HUDEP-2 (cell line): ENCODE data around the gene DNAJA3.
A peak's percentile ranks its signal among the peaks of the same experiment; 100 is the strongest.

Source experiments
- DNase-seq, 76 experiments: peaks; one replicate each; lab custom pipeline; 2025; ENCODE audit not compliant: unreplicated experiment in 76 of 76; lab: John Stamatoyannopoulos, UW

DNAJA3 gene

DNA sequence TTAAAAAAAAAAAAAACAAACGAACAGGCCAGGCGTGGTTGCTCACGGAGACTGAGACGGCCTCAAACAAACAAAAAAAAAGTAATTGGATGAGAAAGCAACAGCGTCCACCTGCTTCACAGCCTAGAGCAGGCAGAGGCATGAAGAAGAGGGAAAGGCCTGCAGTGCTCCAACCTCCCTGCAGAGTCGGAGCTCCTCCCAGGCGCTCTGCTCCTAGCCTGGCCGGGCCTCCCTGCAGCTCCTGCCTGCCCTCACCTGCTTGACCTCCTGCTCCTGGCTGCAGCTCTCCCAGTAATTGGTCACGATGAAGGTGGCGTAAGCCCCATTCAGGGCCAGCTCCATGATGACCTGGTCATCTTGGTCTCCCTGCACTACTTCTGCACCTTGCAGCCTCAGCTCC lies 43.3 kb downstream of the DNAJA3 start:
- no peak for DNase-seq

DNA sequence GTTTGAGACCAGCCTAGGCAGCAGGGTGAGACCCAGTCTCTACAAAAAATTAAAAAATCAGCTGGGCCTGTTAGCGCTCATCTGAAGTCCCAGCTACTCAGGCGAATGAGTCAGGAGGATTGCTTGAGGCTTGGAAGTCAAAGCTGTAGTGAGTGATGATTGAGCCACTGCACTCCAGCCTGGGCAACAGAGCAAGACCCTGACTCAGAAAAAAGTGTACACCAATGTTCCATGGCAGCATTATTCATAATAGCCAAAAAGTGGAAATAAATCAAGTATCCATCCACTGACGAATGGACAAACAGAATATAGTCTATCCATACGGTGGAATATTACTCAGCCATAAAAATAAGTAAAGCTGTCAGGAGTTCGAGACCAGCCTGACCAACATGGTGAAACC lies 46.2 kb downstream of the DNAJA3 start:
- DNase-seq = no peak

DNA sequence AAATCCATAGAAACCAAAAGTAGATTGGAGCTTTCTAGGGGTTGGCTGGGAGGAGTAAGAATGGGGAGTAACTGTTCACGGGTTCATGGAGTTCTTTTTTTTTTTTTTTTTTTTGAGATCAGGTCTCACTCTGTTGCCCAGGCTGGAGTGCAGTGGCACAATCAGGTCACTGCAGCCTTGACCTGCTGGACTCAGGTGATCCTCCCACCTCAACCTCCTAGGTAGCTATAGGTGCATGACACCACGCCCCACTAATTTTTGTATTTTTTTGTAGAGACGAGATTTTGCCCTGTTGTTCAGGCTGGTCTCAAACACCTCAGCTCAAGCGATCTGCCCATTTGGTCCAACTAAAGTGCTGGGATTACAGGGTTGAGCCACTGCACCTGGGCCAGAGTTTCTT lies 47.2 kb downstream of the DNAJA3 start:
- no peak for DNase-seq

DNA sequence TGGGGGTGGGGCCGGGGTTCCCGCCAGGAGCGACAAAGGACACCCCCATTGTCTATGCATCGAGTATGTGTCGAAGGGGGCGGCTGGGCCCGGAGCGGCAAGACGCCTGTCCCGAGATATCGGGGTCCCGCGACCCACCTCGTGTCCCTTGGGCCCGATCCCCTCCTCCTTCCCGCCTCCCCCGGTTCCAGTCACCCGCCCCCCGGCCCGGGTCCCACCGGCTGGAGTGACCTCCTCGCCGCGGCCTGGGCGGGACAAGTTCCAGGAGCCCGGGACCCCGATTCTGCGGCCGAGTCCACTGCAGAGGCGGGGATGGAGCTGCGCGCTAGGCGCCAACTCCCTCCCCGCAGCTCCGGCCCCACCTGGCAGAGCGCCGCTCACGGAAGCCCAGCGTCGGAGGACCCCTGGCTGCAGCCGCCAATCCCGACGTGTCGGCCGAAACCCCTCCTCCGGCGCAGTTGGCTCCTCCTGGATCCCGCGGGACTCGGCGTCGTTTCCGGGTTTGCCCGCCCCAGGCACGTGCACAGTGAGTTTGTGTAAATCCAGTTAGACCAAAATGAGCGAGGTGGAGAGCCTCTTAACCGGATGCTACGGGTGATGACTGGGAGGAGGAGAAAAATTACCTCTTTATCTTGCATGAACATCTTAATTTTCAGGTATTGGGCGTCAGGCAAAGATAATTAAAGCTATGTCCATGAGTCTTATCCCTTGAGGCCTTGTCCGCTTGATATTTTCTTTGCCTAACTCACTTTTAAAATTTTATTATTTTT lies 48.7 kb downstream of the DNAJA3 start, which contains the start of gene NMRAL1:
NMRAL1 (minus strand) TSS at position 434 of the 770 bp plus-strand sequence. CDS start 493 bp downstream, outside the sequence.
- peak; percentile 21 to 94 (median 88) for DNase-seq

DNA sequence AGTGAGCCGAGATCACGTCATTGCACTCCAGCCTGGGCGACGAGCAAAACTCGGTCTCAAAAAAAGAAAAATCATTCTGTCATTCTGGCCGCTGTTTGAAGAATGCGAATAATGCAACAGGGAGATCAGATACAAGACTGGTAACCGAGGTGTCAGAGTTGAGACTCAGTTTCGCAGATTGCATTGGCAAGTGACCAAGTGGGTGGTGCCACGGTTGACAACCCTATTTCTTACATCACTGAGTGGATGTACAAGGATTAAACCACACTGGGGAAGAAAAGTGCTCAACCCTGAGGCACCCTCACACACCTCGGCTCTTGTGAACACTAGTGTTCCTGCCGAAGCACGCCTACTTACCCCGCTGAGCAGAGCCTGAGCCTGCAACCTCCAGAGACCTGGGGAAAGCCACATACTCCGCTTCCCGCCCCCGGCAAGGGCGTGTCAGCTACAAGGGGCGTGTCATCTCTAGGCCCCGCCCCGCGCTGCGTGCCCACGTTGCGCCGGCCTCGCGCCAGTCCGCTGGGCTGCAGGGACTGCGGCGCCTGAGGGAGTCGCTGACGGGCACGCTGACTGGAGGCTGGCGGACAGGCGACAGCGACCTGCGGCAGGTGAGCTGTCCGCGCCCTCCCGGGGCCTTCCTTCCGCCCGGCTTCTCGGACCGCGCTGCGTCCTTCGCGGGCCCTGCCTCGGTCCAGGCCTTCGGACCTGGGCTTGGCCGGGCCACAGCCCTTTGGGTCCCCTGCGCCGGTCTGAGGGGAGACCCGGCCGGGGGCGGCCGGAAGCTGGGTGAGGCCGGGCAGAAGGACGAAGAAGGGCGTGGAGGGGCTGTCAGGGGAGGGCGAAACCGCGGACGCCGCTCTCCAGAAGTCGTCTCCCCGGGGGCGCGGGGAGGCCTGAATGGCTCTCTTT lies 50.5 kb downstream of the DNAJA3 start, which contains the start of gene HMOX2:
HMOX2 (plus strand) TSS at position 519 of the 909 bp plus-strand sequence. CDS start 29,127 bp downstream, outside the sequence.
- DNase-seq = peak; percentile 33 to 97 (median 87)

DNA sequence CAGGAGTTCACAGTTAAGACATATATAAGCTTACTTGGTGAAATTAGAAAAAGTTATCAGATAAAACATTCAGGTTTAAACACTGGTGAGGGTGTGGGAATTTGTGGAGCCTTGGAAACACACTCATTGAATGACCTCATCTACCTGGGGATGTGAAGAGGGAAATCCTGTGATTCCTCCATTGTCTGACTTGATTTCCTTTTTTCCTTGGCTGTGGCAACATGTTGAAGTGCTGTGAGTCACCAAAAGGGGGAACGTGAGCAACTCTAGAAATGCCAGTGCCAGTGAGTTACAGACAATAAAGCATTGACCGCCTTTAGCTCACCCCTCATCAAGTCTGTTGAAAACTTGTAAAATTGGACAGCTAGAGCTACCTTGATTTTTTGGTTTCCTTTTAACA lies 52.3 kb downstream of the DNAJA3 start:
- DNase-seq = peak in 4 of 76 experiments; percentile 3 to 17 (median 9)

DNA sequence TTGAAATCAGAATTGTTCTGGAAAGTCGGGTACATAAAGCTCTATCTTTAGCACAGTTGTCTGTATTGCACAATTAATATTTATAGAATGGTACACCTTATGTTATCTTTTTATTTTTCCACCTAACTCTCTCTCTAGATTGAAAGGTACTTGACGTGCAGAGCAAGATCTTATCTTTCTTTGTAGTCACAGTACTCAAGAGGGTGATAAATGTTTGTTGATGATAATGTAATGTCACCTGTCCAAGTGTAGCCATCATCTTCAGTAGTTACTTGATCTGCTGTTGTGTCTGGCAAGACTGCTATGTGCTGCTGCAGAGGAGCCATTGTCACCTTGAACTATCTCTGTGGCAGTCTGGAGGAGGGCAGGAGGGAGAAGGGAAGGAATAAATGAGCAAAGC lies 55.9 kb downstream of the DNAJA3 start:
- no peak for DNase-seq

DNA sequence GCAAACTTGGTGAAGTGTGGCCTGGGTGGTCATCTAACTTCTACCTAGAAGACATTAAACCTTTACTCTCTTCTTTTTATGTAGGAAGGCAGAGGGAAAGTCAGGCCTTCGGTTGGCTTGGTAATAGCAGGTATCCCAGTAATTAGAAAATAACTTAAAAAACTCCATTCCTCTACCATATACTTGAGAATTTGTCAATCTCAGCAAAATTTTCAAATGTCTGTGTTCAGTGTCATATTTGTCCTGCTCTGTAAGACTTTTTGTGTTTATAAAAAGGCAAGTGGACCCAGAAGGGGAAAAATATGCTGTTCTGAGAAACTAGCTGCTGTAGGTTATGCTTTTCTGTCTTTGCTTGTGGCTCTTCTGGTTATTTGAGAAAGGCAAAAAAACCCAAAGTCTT lies 56.3 kb downstream of the DNAJA3 start:
- DNase-seq = no peak

DNA sequence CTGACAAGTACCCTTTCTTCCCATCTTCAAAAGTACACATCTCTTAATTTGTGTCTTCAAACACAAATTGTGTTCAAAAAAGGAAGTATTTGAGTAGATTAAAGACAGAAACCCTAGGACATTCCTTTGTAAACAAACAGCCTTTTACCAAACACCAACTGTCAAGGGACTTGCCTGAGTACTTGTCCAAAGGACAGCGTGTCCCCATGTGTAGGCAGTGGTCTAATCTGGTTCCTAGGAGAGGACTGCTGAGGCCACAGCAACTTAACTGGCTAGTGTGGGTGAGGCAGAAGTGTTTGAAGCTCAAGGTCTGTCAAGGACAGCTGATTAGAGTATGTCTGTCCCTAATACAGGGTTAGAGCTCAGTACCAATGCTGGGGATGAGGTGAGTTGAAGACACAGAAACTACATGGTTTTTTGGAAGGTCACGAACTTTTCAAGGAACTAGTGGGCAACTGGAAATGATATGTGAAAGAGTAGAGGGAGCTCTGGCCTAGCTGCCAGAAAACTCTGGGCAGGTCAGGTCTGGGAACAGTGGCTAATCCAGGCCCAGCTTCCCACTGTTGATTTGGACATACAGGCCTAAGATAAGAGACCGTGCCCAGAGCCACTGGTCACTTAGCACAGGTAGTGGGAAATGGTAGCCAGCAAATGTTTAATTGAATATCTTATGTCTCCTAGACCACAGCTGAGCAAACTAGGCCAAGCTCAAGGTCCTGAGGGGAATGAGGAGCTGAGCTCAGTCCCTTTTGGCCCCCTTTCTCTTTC lies 60.6 kb downstream of the DNAJA3 start:
- DNase-seq = peak in 2 of 76 experiments; percentile 5 to 26

DNA sequence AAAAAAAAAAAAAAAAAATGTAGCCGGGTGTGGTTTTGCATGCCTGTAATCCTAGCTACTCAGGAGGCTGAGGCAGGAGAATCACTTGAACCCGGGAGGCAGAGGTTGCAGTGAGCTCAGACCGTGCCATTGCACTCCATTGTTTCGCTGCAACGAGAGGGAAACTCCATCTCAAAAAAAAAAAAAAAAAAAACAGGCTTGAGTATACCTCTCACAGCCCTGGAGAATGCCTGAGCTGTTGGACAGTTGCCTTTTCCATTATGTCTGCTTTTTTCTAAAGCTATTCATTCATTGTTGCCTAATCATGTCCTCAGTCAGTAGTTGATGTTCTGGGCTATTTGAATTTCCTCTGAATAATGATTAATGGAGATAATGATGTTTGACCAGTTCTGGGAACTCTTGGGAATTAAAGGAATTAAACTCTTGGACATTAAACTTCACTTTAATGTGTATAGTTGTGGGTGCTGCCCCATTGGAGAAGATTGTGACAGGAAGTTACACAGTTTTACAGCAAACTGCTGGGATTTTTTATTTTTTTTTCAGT lies 62.4 kb downstream of the DNAJA3 start:
- DNase-seq = no peak

DNA sequence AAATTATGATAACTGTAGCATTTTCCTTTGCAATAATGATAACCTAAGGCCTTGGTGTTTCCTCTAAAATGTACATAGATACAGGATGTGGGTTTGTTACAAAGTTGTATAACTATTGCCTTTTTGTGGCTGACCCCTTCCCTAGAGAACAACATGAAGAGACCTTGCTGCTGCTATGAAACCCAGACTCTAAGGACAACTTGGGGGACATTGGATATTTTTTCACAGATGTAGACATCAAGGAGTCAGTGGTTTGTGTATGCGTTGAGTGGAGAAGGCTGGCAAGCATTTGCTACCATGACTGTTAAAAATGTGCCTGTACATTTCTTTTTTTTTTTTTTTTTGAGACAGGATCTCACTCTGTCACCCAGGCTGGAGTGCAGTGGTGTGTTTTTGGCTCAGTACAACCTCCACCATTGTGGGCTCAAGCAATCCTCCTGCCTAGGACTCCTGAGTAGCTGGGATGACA lies 62.9 kb downstream of the DNAJA3 start:
- DNase-seq = no peak

DNA sequence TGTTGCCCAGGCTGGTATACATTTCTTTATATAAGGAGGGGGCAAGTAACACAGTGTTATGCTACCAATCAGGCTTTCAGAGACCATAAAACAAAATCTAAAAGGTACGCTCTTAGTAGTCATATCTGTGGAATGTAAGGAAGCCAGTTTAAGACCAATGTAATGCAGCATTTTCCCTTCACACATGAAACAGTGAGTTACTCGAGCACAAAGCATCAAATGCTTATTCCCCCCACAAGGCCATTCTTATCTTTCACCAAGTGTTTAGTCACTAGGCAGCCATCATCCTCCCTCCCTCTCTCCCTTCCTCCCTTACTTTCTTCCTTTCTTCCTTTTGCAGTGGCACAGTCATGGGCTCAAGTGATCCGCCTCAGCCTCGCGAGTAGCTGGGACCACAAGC lies 63.4 kb downstream of the DNAJA3 start:
- no peak for DNase-seq

DNA sequence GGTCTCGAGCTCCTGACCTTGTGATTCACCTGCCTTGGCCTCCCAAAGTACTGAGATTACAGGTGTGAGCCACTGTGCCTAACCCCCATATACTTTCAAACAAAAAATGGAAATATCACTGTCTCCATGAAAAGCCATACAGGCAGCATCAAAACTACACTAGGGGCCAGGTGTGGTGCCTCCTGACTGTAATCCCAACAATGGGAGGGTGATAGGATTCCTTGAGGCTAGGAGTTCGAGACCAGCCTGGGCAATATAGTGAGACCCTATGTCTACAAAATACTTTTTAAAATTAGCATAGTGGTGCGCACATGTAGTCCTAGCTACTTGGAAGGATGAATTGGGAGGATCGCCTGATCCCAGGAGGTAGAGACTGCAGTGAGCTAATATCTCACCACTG lies 66.2 kb downstream of the DNAJA3 start:
- no peak for DNase-seq

DNA sequence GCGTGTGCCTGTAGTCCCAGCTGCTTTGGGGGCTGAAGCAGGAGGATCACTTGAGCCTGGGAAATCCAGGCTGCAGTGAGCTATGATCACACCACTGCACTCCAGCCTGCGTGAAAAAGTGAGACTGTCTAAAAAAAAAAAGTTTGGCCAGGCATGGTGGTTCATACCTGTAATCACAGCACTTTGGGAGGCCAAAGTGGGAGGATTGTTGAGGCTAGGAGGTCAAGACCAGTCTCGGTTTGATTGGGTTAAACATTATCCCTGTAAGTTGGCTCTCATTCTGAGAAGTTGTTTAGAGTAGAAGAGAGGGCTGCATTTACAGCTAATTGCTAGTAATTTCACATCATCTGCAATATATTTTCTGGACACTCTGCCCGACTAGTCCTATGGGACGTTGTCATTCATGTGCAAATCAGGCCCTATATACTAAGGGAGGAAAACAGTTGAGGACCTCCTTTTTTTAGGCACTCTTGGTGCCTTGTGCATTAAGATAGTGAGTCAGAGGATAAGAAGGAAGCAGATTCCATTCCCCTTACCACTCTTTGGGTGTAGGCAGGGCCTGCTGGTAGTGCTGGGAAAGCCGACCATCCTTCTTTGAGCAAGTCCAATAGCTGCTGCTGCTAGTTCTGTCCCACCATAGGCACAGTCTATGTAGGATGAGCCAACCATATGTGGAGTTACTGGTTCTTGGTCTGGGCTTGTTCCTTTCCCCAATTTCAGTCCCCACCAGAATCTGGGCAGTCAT lies 69.2 kb downstream of the DNAJA3 start:
- no peak for DNase-seq

DNA sequence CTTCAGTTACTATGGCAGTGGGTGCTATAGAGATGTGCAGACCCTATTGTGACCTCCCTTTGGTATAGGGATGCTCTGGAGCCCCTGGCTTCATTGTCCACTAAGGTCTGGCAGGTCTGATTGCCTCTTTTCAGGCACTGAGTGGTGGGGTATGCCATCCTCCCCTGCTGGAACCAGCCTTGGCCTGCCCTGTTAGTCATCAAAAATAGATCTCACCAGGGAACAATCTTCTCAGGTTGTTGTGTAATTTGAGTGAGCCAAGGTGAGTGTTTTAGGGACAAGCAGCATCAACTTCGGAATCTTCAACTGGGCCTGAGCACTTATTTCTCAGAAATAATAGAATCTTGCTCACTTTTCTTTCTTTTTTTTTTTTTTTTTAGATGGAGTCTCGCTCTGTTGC lies 70.1 kb downstream of the DNAJA3 start:
- no peak for DNase-seq

DNA sequence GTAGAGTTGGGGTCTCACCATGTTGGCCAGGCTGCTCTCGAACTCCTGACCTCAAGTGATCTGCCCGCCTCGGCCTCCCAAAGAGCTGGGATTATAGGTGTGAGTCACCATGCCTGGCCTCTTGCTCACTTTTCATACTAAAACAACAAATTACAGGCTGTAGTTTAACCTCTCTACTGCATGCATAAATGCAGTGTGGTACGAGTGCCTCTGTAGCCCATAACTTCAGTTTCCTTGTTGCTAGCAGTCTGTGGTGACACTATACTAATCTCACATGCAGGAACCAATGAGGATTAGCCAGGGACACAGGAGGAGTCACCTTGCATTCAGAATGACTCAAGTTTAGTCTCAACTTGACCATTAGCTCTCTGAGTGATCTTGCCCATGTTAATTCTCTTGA lies 70.6 kb downstream of the DNAJA3 start:
- no peak for DNase-seq

DNA sequence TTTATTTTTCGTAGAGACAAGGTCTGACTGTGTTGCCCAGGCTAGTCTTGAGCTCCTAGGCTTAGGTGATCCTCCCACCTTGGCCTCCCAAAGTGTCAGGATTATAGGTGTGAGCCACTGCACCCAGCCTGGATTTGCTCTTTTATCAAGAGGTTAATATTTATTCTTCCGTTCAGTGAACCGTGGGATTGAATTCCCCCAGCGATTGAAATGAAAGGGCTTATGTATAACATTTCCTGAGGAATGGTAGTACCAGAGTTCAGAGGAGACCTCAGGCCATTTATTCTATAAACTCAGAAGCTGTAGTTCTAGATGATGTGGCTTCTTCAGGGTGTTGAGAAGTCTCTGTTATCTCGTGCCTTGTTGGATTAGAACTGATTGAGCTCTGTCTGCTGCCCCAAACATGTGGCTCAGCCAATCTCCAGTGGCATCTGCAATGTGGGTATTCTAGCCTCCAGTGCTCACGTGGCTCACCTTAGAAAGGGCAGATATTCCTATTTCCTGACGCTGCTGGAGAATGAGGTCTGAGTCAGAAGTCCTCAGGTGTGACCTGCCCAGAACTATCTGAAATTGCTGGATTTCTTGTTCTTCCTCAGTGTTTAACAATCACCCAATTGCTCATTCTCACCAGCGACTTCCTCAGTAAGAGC lies 73.0 kb downstream of the DNAJA3 start:
- peak in 1 of 76 experiments; percentile 10 for DNase-seq

DNA sequence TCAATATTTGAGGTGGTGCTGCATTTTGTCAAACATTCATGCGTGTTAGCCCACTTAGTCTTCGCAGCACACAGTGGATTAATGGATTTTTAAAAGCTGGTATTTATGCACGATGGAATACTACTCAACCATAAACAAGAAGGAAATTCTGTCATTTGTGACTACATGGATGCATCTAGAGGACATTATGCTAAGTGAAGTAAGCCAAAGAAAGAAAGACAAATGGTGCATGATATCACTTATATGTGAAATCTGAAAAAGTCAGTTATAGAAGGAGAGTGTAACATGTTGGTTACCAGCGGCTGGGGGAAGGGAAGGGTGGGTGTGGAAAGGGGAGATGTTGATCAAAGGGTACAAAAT lies 73.5 kb downstream of the DNAJA3 start:
- DNase-seq = no peak

DNA sequence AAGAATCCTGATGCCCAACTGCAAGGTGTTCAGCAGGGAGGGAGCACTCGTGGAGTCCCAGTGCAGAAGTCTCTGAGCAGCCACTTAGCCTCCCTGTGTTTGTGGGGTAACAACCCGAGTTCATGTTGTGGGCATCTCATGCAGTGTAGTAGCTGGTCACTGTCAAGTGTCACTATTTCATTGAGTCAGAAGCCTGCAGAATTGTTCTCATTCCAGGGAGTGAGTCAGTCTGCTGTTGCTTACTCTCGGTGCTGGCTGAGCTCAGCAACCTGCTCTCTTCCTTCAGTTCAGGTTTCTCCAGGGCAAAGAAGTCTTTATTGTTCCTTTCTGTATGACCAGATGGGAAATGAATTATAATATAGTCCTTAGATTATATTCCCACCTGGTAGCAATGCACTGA lies 74.6 kb downstream of the DNAJA3 start:
- no peak for DNase-seq
